Stimulated activated CD8-positive, alpha-beta memory T cell treated with anti-CD3 and anti-CD28 coated beads, Interleukin-15, amount 100 ng/mL, for 1 hour (primary cell): ENCODE measurements around the gene OR52A1.
"Not testable (repeated sequence)": the region's sequence is repeated elsewhere in the genome, so short reads cannot be mapped to it uniquely, and the experiment has no call there.

Experiments used
- DNase-seq: peaks from one replicate; pipeline ENCODE4 v3.0.0-alpha.2; 2020; ENCODE audit warnings: low read depth

Gene OR52A1

GRCh38 chr11:5154657-5155056 lies at the start of gene OR52A1:
OR52A1 (minus strand) TSS chr11:5154757; CDS start chr11:5152369, 2,388 bp downstream.
- DNase-seq = no peak

GRCh38 chr11:5203366-5203765 lies 48.8 kb upstream of the OR52A1 start:
- DNase-seq = no peak

- DNase-seq = no peak
Measured at GRCh38 chr11:5200582-5200981, 46.0 kb upstream of the OR52A1 start, which contains the start of gene OR51V1. OR51V1 (minus strand) TSS chr11:5200682; CDS start chr11:5200682, 0 bp downstream.

GRCh38 chr11:5198285-5198684 lies 43.7 kb upstream of the OR52A1 start:
- no peak for DNase-seq

- no peak for DNase-seq
Measured at GRCh38 chr11:5197536-5197935, 43.0 kb upstream of the OR52A1 start.

- no peak for DNase-seq
Measured at GRCh38 chr11:5196731-5197130, 42.2 kb upstream of the OR52A1 start.

- no peak for DNase-seq
Measured at GRCh38 chr11:5196067-5196466, 41.5 kb upstream of the OR52A1 start.

GRCh38 chr11:5192738-5193137 lies 38.2 kb upstream of the OR52A1 start:
- no peak for DNase-seq

- no peak for DNase-seq
Measured at GRCh38 chr11:5188201-5188600, 33.6 kb upstream of the OR52A1 start.

- DNase-seq = no peak
Measured at GRCh38 chr11:5178046-5178837, 23.7 kb upstream of the OR52A1 start.

- no peak for DNase-seq
Measured at GRCh38 chr11:5174934-5175333, 20.4 kb upstream of the OR52A1 start.

GRCh38 chr11:5171856-5172255 lies 17.3 kb upstream of the OR52A1 start:
- DNase-seq = no peak

- not testable (repeated sequence) for DNase-seq
Measured at GRCh38 chr11:5165898-5166297, 11.3 kb upstream of the OR52A1 start.

GRCh38 chr11:5164807-5165206 lies 10.2 kb upstream of the OR52A1 start:
- not testable (repeated sequence) for DNase-seq

GRCh38 chr11:5161045-5161444 lies 6.5 kb upstream of the OR52A1 start:
- DNase-seq = not testable (repeated sequence)

GRCh38 chr11:5160217-5160616 lies 5.7 kb upstream of the OR52A1 start:
- not testable (repeated sequence) for DNase-seq

GRCh38 chr11:5159806-5160205 lies 5.2 kb upstream of the OR52A1 start:
- no peak for DNase-seq

- DNase-seq = no peak
Measured at GRCh38 chr11:5153574-5154431, 754 bp downstream of the OR52A1 start.

- no peak for DNase-seq
Measured at GRCh38 chr11:5151713-5152153, 2.8 kb downstream of the OR52A1 start.

GRCh38 chr11:5144206-5144605 lies 10.4 kb downstream of the OR52A1 start:
- not testable (repeated sequence) for DNase-seq

GRCh38 chr11:5137996-5138395 lies 16.6 kb downstream of the OR52A1 start, which contains the start of gene OR52A5:
OR52A5 (minus strand) TSS chr11:5138356; CDS start chr11:5132642, 5,714 bp downstream.
- no peak for DNase-seq

- DNase-seq = no peak
Measured at GRCh38 chr11:5137014-5137413, 17.5 kb downstream of the OR52A1 start.

GRCh38 chr11:5136261-5136660 lies 18.3 kb downstream of the OR52A1 start:
- no peak for DNase-seq
